ENCODE measurements around the gene RHBDL3. TPM values are rescaled to one million over a fixed set of nuclear protein-coding genes. Genes with fewer than 3 reads are reported as not detected.

The RHBDL3 gene, protein sequence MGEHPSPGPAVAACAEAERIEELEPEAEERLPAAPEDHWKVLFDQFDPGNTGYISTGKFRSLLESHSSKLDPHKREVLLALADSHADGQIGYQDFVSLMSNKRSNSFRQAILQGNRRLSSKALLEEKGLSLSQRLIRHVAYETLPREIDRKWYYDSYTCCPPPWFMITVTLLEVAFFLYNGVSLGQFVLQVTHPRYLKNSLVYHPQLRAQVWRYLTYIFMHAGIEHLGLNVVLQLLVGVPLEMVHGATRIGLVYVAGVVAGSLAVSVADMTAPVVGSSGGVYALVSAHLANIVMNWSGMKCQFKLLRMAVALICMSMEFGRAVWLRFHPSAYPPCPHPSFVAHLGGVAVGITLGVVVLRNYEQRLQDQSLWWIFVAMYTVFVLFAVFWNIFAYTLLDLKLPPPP
- total RNA-seq (2021): 8.7 and 12.5 TPM in 2 replicates
- long read RNA-seq, partial matches to known transcripts: 0 of 2 reads
- long read RNA-seq, other reads (novel, unspliced or antisense): 2 of 2 reads

GRCh38 chr17:32265192-32265923 is at the start of gene RHBDL3:
TSS of gene RHBDL3 (plus strand) at chr17:32265832. CDS start at chr17:32266190, 358 bp downstream.
- Histone ChIP-seq H4K20me1 (ENCODE audit: control insufficient read depth, insufficient read depth, insufficient read length) (no peaks in the 10 kb centered on the region), H3T11ph (ENCODE audit: low read length) (no peak within 1 kb of the TSS), H2BK15ac (ENCODE audit: low read depth, low read length) (no peak within 1 kb of the TSS), H2BK120ac (ENCODE audit: low read depth, low read length, poor library complexity, severe bottlenecking) (no peak within 1 kb of the TSS), H4K5ac (ENCODE audit: insufficient read length, low read depth, low read length) (no peak within 1 kb of the TSS), H3K14ac (ENCODE audit: insufficient read depth, low read length) (no peak within 1 kb of the TSS), H2BK20ac (ENCODE audit: low read depth, low read length, poor library complexity, severe bottlenecking) (no peak within 1 kb of the TSS), H2BK5ac (ENCODE audit: insufficient read length, low read length) (no peak within 1 kb of the TSS), H3K27me3 (ENCODE audit: insufficient read depth, low read length) (peaks cover 6% of the 10 kb centered on the region; the same call in 1 of the 2 replicates), H2AFZ (ENCODE audit: low read length) (no peak within 1 kb of the TSS), H3K27ac (ENCODE audit: insufficient read length, low read depth, low read length) (no peak within 1 kb of the TSS), H3K56ac (ENCODE audit: insufficient read length, low read depth, low read length) (no peak within 1 kb of the TSS), H2BK12ac (ENCODE audit: insufficient read length, low read depth, low read length) (no peak within 1 kb of the TSS), H4K91ac (ENCODE audit: insufficient read length, low read depth, low read length) (no peak within 1 kb of the TSS), H4K8ac (replicated peaks; ENCODE audit: insufficient read length, low read depth, low read length) (no peak within 1 kb of the TSS), H3K23ac (ENCODE audit: insufficient read length, low read depth, low read length) (no peak within 1 kb of the TSS), H3K4ac (ENCODE audit: low read depth, low read length) (no peak within 1 kb of the TSS), H3K79me1 (ENCODE audit: insufficient read depth, low read depth, low read length, poor library complexity, severe bottlenecking) (no peaks in the 10 kb centered on the region), H3K79me2 (ENCODE audit: insufficient read depth, low read length) (no peaks in the 10 kb centered on the region), H3K4me2 (ENCODE audit: insufficient read depth, insufficient read length, low read length) (peak within 1 kb of the TSS; percentile 73), H3K18ac (ENCODE audit: insufficient read length, low read depth, low read length) (no peak within 1 kb of the TSS), H2AK5ac (ENCODE audit: insufficient read length, low read length) (no peak within 1 kb of the TSS), H3K4me1 (ENCODE audit: insufficient read depth, low read length) (peaks cover 7% of the 10 kb centered on the region; the same call in 1 of the 2 replicates), H3K9ac (ENCODE audit: extremely low read depth, insufficient read length, low read length) (no peak within 1 kb of the TSS), H3K23me2 (ENCODE audit: insufficient read length, low read depth, low read length, poor library complexity, severe bottlenecking) (peaks cover 14% of the 10 kb centered on the region), H3K9me3 (ENCODE audit: control insufficient read depth, low read depth, low read length) (no peaks in the 10 kb centered on the region)
- H3K36me3 Mint-ChIP-seq (ENCODE audit: insufficient read depth in 1 of 3, low read depth in 3 of 3): peaks cover 0 to 9% (median 1%) of the 10 kb centered on the region in 3 experiments; a peak in 4 of 7 replicates
- no peak for DNase-seq
- peak within 1 kb of the TSS; percentile 74 to 88 for H3K4me3 Mint-ChIP-seq
- peaks cover 85% of the 10 kb centered on the region for H3K27me3 Mint-ChIP-seq (ENCODE audit: low read depth)
- TF ChIP-seq CTCF (conservative IDR thresholded peaks at IDR 0.05): no peak
- H3K4me1 Mint-ChIP-seq: peaks cover 44 to 47% of the 10 kb centered on the region in 2 experiments
- no peak within 1 kb of the TSS for H3K27ac Mint-ChIP-seq
- no peaks in the 10 kb centered on the region for H3K9me3 Mint-ChIP-seq
- no CpG with 5 or more reads among the region's 68 CpGs for WGBS (ENCODE audit: extremely low coverage, insufficient read length, low lambda C conversion rate)
